Common myeloid progenitor, CD34-positive (primary cell): Measurements from ENCODE around the gene TIMMDC1.

Source experiments
- CTCF ChIA-PET: fragments of 350-600 bp; sonication (Branson Sonifier 250); formaldehyde crosslinking; loops from one replicate; lab custom pipeline; 2021; ENCODE audit warnings: antibody characterized with exemption; lab: Charles Lee
- POLR2A ChIA-PET: fragments of 350-600 bp; sonication (Branson Sonifier 250); formaldehyde crosslinking; loops from one replicate; lab custom pipeline; 2021; ENCODE audit warnings: antibody characterized with exemption; lab: Charles Lee
- DNase-seq, 3 donors: peaks; one replicate each; pipeline versions ENCODE4 v3.0.0 to v3.0.0-alpha.2; 2013
- H3K27ac ChIP-seq, 2 experiments: 1 replicate in 1 of 2; 2 replicates in 1 of 2; pipeline ENCODE4 v1.7.0; 2013; ENCODE audit warnings: inconsistent platforms in 2 of 2, low read length in 2 of 2, mild to moderate bottlenecking in 2 of 2, low read depth in 1 of 2, moderate library complexity in 1 of 2; ENCODE audit not compliant: severe bottlenecking in 2 of 2, insufficient read depth in 1 of 2, poor library complexity in 1 of 2
- H3K27me3 ChIP-seq, 5 experiments: replicated peaks in 2 of 5; 1 replicate in 3 of 5; 2 replicates in 2 of 5; pipeline versions ENCODE4 v1.6.1 to v1.7.0; 2013; ENCODE audit warnings: low read length in 4 of 5, mild to moderate bottlenecking in 2 of 5, moderate library complexity in 2 of 5, inconsistent platforms in 1 of 5; ENCODE audit not compliant: insufficient read depth in 5 of 5, control insufficient read depth in 4 of 5
- H3K36me3 ChIP-seq, 4 experiments: 1 replicate in 2 of 4; 2 replicates in 2 of 4; pipeline versions ENCODE4 v1.6.1 to v1.7.0; 2013; ENCODE audit warnings: low read length in 3 of 4, control low read depth in 1 of 4, mild to moderate bottlenecking in 1 of 4; ENCODE audit not compliant: control insufficient read depth in 4 of 4, insufficient read depth in 4 of 4
- H3K4me1 ChIP-seq, 4 experiments: 1 replicate in 3 of 4; 2 replicates in 1 of 4; pipeline versions ENCODE4 v1.6.1 to v1.7.1; 2013; ENCODE audit warnings: low read length in 3 of 4, mild to moderate bottlenecking in 3 of 4, control low read depth in 1 of 4, inconsistent platforms in 1 of 4, moderate library complexity in 1 of 4; ENCODE audit not compliant: control insufficient read depth in 4 of 4, insufficient read depth in 4 of 4; ENCODE audit errors: control extremely low read depth in 1 of 4
- H3K4me3 ChIP-seq, 7 experiments: 1 replicate in 4 of 7; 2 replicates in 3 of 7; pipeline versions ENCODE4 v1.5.1 to v1.7.0; 2013; ENCODE audit warnings: mild to moderate bottlenecking in 7 of 7, low read length in 6 of 7, moderate library complexity in 6 of 7, inconsistent platforms in 2 of 7, low read depth in 2 of 7, control low read depth in 1 of 7; ENCODE audit not compliant: insufficient read depth in 4 of 7, control insufficient read depth in 1 of 7; ENCODE audit errors: extremely low read depth in 1 of 7
- H3K9me3 ChIP-seq, 5 experiments: 1 replicate in 4 of 5; 2 replicates in 1 of 5; pipeline versions ENCODE4 v1.6.1 to v1.7.1; 2013; ENCODE audit warnings: low read length in 4 of 5, mild to moderate bottlenecking in 2 of 5, inconsistent platforms in 1 of 5, low read depth in 1 of 5, moderate library complexity in 1 of 5; ENCODE audit not compliant: control insufficient read depth in 4 of 5, insufficient read depth in 2 of 5; ENCODE audit errors: control extremely low read depth in 1 of 5
- whole genome bisulfite sequencing: methylation state at CpG from one replicate; pipeline ENCODE4 v1.1.5; 2013; ENCODE audit not compliant: insufficient coverage; 5-methylcytosine and 5-hydroxymethylcytosine counted together

The TIMMDC1 gene

DNA sequence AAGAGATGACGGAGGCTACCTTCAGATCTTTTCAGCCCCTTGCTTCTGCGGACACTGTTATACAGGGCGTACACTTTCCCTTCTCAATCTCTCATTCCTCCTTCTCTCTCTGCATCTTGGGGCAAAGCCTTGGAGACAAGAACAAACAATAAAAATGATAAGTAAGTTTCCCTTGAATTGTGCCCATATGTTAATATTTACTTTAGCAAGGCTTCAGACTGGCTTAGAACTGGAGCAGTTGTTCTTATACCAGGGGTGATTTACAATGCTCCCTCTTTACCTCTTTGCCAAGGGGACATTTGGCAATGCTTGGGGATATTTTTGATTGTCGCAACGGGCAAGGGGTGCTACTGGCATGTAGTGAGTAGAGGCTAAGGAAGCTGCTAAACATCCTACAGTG lies 29.4 kb downstream of the TIMMDC1 start:
- ChIA-PET POLR2A (no interaction called here), CTCF (interaction anchor here (1.2 to 2.3 kb wide), 2 partner anchors 32 to 153 kb away, joined by 3 to 11 read pairs; partner anchors contain the start of gene CD80)
- H3K4me1 ChIP-seq, result peaks cover 0 to 3% (median 0%) of the 10 kb centered on the region in 4 experiments
- DNase-seq, result no peak
- H3K36me3 ChIP-seq, result peaks cover 0 to 17% (median 13%) of the 10 kb centered on the region in 4 experiments
- H3K27me3 ChIP-seq, result no peaks in the 10 kb centered on the region
- no peak overlapping the region for H3K4me3 ChIP-seq
- no CpG with 5 or more reads among the region's 5 CpGs for WGBS
- no peaks in the 10 kb centered on the region for H3K9me3 ChIP-seq
- no peak overlapping the region for H3K27ac ChIP-seq

DNA sequence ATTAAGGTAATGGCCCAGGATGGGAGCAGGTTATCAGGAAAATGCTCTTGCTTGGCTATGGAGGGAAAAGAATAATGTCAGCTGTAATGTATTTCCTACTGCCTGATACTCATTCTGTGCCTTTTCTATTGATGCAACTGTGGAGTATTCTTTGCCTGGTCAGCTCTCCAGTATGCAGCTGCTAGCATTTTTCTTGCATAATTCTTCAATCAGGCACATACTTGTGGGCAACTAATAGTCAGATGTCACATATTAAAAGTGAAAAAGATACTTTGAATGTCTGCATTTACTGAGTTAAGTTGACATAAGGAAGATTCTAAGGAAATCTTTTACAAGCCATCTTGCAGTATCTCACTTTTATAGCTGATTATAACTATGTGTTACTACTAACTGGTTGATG lies 31.5 kb downstream of the TIMMDC1 start:
- H3K27ac ChIP-seq, result no peak overlapping the region
- peaks cover 0 to under 1% (median 0%) of the 10 kb centered on the region in 4 experiments for H3K4me1 ChIP-seq
- no peak overlapping the region for H3K4me3 ChIP-seq
- H3K9me3 ChIP-seq, result no peaks in the 10 kb centered on the region
- no peak for DNase-seq
- no peaks in the 10 kb centered on the region for H3K27me3 ChIP-seq
- ChIA-PET CTCF (interaction anchor here (0.8 to 2.2 kb wide), 3 partner anchors 10 to 28 kb away, joined by 3 to 8 read pairs (median 3); no protein-coding TSS in a partner anchor), POLR2A (no interaction called here)
- H3K36me3 ChIP-seq, result no peaks in the 10 kb centered on the region

GRCh38 chr3:119530456-119530855 lies 32.1 kb downstream of the TIMMDC1 start:
- POLR2A ChIA-PET, result no interaction called here
- CTCF ChIA-PET, result interaction anchor here (0.8 to 2.2 kb wide), 3 partner anchors 11 to 27 kb away, joined by 3 to 8 read pairs (median 3); no protein-coding TSS in a partner anchor
- WGBS, result 100% methylated on average over 1 of the region's 2 CpGs
- DNase-seq, result no peak
- H3K27ac ChIP-seq, result no peak overlapping the region
- H3K9me3 ChIP-seq, result no peaks in the 10 kb centered on the region
- H3K4me3 ChIP-seq, result no peak overlapping the region
- no peaks in the 10 kb centered on the region for H3K36me3 ChIP-seq
- H3K27me3 ChIP-seq, result no peaks in the 10 kb centered on the region
- no peaks in the 10 kb centered on the region for H3K4me1 ChIP-seq

DNA sequence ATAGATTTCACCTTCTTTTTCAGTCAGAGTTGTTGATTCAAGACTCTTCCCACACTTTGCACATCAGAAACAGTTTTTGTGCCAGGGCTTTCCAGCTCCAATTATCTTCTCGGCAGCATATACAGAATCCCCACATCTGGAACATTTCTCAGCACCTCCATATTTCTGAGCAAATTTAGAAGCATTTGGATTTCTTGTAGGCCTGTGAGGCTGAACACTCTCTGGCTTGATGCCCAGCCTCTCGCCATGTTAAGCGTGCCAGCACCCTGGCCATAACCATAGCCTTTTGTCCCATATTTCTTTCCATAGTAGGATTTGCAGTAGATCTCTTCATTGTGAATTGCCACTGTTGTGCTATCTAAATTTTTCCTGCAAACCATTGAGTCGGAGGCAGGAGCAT lies 32.8 kb downstream of the TIMMDC1 start:
- CTCF ChIA-PET, result interaction anchor here (1.3 to 2.2 kb wide), 2 partner anchors 17 to 26 kb away, joined by 3 to 8 read pairs; no protein-coding TSS in a partner anchor
- no peaks in the 10 kb centered on the region for H3K27me3 ChIP-seq
- 97% methylated on average over 4 of the region's 4 CpGs for WGBS
- H3K36me3 ChIP-seq, result no peaks in the 10 kb centered on the region
- no peaks in the 10 kb centered on the region for H3K4me1 ChIP-seq
- POLR2A ChIA-PET, result no interaction called here
- H3K4me3 ChIP-seq, result no peak overlapping the region
- DNase-seq, result no peak
- no peaks in the 10 kb centered on the region for H3K9me3 ChIP-seq
- H3K27ac ChIP-seq, result no peak overlapping the region

DNA sequence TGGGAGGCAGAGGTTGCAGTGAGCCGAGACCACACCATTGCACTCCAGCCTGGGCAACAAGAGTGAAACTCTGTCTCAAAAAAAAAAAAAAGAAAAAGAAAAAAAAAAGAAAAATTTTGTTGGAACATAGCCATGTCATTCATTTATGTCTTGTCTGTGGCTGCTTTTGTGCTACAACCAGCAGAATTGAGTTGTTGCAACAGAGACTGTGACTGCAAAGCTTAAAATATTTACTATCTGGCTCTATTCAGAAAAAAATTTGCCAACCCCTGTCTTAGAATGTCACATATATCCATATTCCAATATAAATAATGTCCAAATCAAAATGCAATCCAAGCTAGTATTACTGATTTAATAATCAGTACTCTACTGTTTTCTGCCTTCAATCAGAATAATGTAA lies 35.9 kb downstream of the TIMMDC1 start:
- DNase-seq, result no peak
- POLR2A ChIA-PET, result no interaction called here
- no CpG with 5 or more reads among the region's 1 CpG for WGBS
- H3K36me3 ChIP-seq, result no peaks in the 10 kb centered on the region
- H3K27me3 ChIP-seq, result no peaks in the 10 kb centered on the region
- no peaks in the 10 kb centered on the region for H3K4me1 ChIP-seq
- CTCF ChIA-PET, result interaction anchor here (1.1 to 1.2 kb wide), 2 partner anchors 23 to 129 kb away, joined by 3 read pairs; no protein-coding TSS in a partner anchor
- H3K4me3 ChIP-seq, result no peak overlapping the region
- H3K9me3 ChIP-seq, result no peaks in the 10 kb centered on the region
- H3K27ac ChIP-seq, result no peak overlapping the region

GRCh38 chr3:119536757-119537156 lies 38.4 kb downstream of the TIMMDC1 start:
- H3K4me1 ChIP-seq, result no peaks in the 10 kb centered on the region
- no peak overlapping the region for H3K27ac ChIP-seq
- ChIA-PET POLR2A (no interaction called here), CTCF (interaction anchor here (0.9 kb wide), 1 partner anchor 23 kb away, joined by 3 read pairs; no protein-coding TSS in a partner anchor)
- no peaks in the 10 kb centered on the region for H3K36me3 ChIP-seq
- H3K4me3 ChIP-seq, result no peak overlapping the region
- H3K9me3 ChIP-seq, result no peaks in the 10 kb centered on the region
- WGBS, result no CpG with 5 or more reads among the region's 4 CpGs
- no peak for DNase-seq
- H3K27me3 ChIP-seq, result no peaks in the 10 kb centered on the region

DNA sequence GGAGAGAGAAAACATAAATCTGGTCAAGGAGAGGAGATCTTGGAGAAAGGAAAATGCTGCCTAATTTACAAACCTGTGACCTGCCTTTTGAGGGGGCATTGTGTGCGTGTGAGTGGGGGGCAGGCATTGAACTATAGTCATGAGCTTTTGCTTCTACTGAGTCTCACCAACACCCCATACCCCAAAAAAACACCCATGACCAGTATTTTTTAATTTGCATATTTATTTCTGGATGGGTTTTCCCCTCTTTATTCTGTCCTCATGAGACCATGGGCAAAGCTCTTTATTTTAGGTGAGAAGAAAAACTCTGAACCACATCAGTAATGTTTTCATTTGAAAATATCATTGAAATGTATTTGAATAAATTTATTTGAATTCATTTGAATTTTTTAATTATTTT lies 40.4 kb downstream of the TIMMDC1 start:
- H3K27me3 ChIP-seq, result no peaks in the 10 kb centered on the region
- POLR2A ChIA-PET, result no interaction called here
- no CpG with 5 or more reads among the region's 1 CpG for WGBS
- CTCF ChIA-PET, result no interaction called here
- no peak overlapping the region for H3K27ac ChIP-seq
- no peaks in the 10 kb centered on the region for H3K36me3 ChIP-seq
- no peak overlapping the region for H3K4me3 ChIP-seq
- DNase-seq, result no peak
- peaks cover 0 to 3% (median 0%) of the 10 kb centered on the region in 5 experiments for H3K9me3 ChIP-seq
- H3K4me1 ChIP-seq, result no peaks in the 10 kb centered on the region
